Measurements from ENCODE around the gene USP9Y.

Gene USP9Y

DNA sequence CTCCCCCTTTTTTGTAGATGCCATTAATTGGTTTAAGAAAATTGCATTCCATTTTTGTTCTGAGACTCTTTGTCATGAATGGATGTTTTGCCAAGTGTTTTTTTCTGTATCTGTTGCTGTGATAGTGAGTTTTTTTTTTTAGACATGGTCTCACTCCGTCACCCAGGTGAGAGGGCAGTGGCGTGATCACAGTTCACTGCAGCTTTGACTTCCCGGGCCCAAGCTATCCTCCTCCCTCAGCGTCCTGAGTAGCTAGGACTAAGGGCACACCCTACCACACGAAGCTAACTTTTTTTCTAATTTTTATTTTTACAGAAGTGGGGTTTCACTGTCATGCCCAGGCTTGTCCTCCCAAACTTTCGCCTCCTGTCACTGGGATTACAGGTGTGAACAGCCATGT, 51.8 kb downstream of the USP9Y start:
- DNase-seq (ENCODE audit: extremely low read depth in 1 of 2, low read depth in 1 of 2) = no peak

DNA sequence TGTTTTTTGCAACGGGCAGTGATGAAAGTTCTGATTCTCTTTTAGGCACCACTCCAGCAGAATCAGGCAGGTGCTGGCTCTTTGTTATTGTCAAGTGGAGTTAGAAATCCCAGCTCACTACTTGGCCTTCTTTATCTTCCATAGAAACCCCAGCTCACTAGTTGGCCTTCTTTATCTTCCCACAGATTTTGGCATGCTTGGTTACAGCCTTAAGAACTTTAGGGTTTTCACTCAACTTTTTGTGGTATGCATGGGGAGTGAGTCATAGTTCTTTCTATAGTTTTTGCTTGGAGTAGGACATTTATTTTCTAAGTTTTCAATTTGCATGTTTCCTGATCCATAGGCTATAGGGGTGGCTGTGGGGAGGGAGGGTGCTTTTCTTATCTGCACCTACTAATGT, 55.0 kb downstream of the USP9Y start:
- DNase-seq (ENCODE audit: extremely low read depth in 1 of 2, low read depth in 1 of 2) = no peak

- DNase-seq (ENCODE audit: extremely low read depth in 1 of 2, low read depth in 1 of 2) = no peak
These were observed 64.9 kb downstream of the USP9Y start for GRCh38 chrY:12765976-12766375.

DNA sequence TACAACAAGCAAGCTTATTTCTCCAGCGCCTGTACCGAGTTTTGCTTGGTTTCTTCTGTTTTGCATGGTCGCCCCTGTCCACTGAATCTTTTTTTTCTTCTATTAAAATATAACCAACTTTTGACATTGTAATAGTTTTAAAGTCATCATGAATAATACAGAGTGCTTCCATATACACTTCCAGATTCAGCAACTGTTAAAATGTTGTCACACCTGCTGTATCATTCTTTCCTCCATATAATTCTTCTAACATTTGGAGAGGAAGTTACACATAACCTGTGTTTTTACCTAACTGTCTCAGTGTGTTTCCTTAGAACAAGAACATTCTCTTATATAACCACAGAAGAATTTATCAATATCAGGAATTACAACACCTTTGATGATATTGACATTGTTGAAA, 83.5 kb downstream of the USP9Y start:
- no peak for DNase-seq (ENCODE audit: extremely low read depth in 1 of 2, low read depth in 1 of 2)

- DNase-seq (ENCODE audit: extremely low read depth in 1 of 2, low read depth in 1 of 2) = no peak
These were observed 93.0 kb downstream of the USP9Y start for GRCh38 chrY:12793999-12794398.

GRCh38 chrY:12808046-12808445, 107.0 kb downstream of the USP9Y start:
- DNase-seq (ENCODE audit: extremely low read depth in 1 of 2, low read depth in 1 of 2) = no peak

DNA sequence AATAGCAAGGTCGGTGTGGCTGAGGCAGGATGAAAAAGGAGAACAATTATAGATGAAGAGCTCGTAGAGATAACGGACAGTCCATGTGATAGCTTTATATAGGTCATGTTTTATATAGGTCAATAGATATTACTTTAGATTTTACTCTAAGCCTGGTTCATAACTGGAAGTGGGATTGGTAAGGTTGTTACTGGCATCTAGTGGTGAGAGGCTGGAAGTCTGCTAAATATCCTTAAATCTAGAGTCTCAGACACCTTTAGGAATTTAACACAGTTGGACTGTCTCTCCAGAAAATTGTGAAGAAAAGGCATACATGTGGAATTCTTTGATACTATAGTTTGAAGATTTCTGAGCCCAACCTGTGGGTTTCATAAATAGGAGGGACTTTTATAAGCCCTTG, 108.0 kb downstream of the USP9Y start:
- DNase-seq (ENCODE audit: extremely low read depth in 1 of 2, low read depth in 1 of 2) = no peak

DNA sequence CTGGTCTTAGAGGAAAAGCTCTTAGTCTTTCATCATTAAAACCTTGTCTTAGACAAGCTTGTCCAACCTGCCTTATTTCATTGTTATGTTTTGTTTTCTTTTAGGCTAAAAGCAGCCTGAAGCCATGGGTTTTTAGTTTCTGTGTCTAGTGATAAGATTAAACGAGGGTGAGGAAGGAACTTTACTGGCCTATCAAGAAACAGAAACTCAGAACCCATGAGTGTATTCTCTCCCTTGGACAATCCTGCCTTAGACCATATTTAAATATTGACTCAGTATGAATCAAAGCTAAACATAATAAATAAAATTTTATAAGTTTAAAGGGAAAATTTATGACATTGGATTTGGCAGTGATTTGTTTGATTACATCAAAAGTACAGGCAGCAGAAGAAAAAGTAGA, 122.4 kb downstream of the USP9Y start:
- DNase-seq (ENCODE audit: extremely low read depth in 1 of 2, low read depth in 1 of 2) = no peak

DNA sequence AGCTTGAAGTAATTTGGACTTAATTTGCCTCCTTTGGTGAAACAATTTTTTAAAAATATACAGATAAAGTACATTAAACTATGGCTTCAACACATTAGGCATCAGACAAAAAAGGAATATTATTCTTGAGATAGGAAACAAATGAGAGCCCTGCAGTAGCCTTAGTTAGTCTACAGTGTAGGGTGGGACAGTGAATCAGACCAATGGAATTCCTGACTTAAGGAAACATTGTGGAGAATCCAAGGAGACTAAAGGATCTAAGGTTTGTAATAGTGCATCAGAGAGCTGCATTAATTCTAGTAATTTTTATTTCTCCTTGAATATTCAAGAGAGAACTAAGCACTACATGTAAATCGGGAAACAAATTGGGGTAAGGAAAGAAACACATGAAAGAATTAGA, 125.8 kb downstream of the USP9Y start:
- DNase-seq (ENCODE audit: extremely low read depth in 1 of 2, low read depth in 1 of 2) = no peak

GRCh38 chrY:12833284-12833683, 132.3 kb downstream of the USP9Y start:
- DNase-seq (ENCODE audit: extremely low read depth in 1 of 2, low read depth in 1 of 2) = no peak

- no peak for DNase-seq (ENCODE audit: extremely low read depth in 1 of 2, low read depth in 1 of 2)
These were observed 136.5 kb downstream of the USP9Y start for GRCh38 chrY:12837550-12837949.

- no peak for DNase-seq (ENCODE audit: extremely low read depth in 1 of 2, low read depth in 1 of 2)
These were observed 140.3 kb downstream of the USP9Y start for GRCh38 chrY:12841368-12841767.

DNA sequence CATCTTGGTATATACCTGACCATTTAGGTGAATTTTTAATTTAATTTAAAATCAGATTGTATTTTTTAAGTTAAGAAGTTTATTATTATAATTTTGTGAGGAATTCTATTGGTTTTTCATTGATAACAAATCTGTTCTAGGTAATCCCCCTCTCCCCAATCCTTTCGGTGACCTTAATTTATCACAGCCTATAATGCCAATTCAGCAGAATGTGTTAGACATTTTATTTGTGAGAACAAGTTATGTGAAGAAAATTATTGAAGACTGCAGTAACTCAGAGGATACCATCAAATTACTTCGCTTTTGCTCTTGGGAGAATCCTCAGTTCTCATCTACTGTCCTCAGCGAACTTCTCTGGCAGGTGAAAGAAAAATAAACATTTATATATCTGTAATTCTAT, 145.8 kb downstream of the USP9Y start:
- DNase-seq (ENCODE audit: extremely low read depth in 1 of 2, low read depth in 1 of 2) = no peak

DNA sequence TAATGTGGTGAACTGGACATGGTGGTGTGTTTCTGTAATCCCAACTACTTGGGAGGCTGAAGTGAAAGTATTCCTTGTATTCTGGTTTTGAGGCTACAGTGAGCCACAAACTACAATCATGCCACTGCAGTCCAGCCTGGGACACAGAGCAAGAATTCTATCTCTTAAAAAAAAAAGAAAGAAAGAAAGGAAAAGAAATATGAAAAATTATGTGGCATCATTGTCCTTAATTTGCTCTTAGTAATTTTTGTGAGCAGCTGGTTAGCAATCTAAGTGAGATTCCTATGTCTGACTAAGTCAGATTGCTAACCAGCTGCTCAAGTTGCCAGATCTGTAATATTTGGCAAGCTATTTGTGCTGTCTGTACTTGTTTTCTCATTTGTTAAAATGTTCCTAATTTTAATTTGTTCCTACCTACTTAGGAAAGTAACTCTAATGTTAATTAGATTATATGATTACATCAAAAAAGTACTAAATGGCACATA, 154.8 kb downstream of the USP9Y start:
- DNase-seq (ENCODE audit: extremely low read depth in 1 of 2, low read depth in 1 of 2) = no peak

DNA sequence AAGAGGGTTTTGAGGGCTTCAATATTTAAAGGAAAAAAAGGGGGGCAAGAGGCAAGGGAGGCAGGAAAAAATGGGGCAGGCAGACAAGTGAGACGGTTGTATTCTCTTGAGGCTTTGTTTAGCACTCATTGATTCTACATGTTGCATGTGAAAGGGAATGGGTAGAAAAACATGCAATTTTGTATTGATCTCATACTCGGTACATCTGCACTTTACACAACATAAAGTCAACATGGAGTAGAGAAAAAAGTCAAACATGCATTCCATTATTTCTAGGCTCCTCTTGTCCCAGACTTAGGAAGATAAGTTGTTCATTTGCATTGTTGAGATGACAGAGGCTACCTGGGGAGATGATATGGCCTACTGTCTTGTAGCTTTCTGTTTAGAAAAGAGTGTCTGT, 166.9 kb downstream of the USP9Y start:
- DNase-seq (ENCODE audit: extremely low read depth in 1 of 2, low read depth in 1 of 2) = no peak

- DNase-seq (ENCODE audit: extremely low read depth in 1 of 2, low read depth in 1 of 2) = no peak
These were observed 195.9 kb downstream of the USP9Y start for GRCh38 chrY:12896973-12897372.

DNA sequence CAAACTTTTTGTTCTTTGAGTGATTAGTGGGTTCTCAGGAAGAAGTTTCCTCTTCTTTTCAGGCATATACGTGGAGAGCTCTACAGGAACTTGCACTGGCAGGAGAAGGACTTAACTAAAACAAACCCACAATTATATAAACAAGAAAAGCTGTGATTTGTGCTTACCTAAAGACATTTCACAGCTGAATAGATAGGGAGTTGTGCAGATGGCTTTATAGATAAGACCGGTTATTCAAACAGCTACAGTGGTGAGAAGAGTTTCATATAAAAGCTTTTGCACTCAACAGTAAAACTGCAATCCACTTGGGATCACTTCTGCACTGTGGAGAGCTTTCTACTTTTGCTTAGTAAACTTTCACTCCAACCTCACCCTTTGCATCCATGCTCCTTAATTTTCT, 197.6 kb downstream of the USP9Y start:
- no peak for DNase-seq (ENCODE audit: extremely low read depth in 1 of 2, low read depth in 1 of 2)

DNA sequence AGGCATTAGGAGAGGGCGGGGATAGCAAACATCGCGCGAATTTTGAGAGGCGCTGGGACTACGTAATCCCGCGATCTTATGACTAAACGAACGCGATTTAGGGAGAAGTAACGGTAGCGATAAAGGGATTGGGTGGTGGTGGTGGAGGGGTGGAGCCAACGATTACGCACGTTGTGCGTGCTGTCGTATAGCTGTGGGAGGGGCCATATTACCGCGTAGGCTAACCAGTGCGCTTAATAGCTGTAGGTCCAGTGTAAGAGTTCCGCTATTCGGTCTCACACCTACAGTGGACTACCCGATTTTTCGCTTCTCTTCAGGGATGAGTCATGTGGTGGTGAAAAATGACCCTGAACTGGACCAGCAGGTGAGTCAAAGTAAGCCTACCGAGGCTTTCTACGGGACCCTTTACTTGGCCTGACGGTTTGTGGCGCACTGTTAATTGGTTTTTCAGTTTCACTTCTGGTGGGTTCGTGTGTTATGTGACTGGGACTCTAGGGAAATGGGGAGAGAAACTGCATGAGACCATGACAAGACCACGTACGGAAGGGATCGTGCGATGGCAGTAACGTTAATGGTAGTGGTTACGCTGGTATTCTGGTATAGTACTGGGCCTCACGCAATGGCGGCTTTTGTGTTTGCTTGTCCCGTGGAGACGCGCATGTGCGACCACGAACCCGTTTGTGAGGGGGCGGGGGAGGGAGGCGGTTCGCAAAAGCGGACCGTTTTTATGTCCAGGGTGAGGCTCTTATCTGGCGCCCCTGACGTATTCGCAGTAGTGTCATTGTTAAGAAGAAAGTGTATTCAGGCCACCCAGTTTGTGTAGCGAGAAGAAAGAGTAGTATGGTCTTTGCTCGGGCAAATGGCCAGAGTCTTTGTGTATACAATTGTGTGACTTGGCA, 203.8 kb downstream of the USP9Y start, which contains the start of gene DDX3Y:
DDX3Y (plus strand) TSS at position 251 of the 899 bp plus-strand sequence; CDS start at position 320, 69 bp downstream.
- peak in 1 of 2 donors; percentile 75 for DNase-seq (ENCODE audit: extremely low read depth in 1 of 2, low read depth in 1 of 2)

GRCh38 chrY:12905517-12905872, 204.5 kb downstream of the USP9Y start:
- DNase-seq (ENCODE audit: extremely low read depth in 1 of 2, low read depth in 1 of 2) = peak in 1 of 2 donors; percentile 56

GRCh38 chrY:12905895-12906294, 204.9 kb downstream of the USP9Y start:
- no peak for DNase-seq (ENCODE audit: extremely low read depth in 1 of 2, low read depth in 1 of 2)

All from stimulated activated CD8-positive, alpha-beta memory T cell treated with anti-CD3 and anti-CD28 coated beads, Interleukin-7, amount 100 ng/mL, for 48 hours (primary cell).